ENCODE measurements around the gene KLRF1. TPM values are rescaled to one million over a fixed set of nuclear protein-coding genes. Genes with fewer than 3 reads are reported as not detected.

KLRF1 gene
- total RNA-seq, 1 experiment from 2014 or later, result not detected

DNA sequence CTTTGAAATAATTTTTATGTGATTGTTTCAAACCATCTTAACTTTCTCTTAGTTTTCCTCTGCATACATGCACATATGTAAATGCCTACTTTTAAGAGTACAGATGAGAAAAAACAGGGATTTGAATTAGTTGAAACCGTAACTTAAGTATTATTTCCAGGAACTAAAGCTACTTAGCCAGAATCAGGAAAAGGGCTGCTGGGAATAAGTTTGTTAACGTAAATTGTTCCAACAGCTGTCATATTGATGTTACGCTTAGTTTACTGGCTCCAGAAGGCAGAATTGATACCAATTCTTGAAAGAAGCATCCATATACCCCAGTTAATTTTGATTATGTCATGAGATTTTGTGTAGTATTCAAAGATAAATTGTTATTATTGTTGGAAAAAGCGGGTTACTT, 17.9 kb upstream of the KLRF1 start:
- Histone ChIP-seq H3K23ac (ENCODE audit: insufficient read length, low read depth, low read length) (no peak overlapping the region), H2AK5ac (ENCODE audit: insufficient read length, low read length) (no peak overlapping the region), H4K8ac (replicated peaks; ENCODE audit: insufficient read length, low read depth, low read length) (no peak overlapping the region), H3K56ac (ENCODE audit: insufficient read length, low read depth, low read length) (no peak overlapping the region), H3K27ac (ENCODE audit: insufficient read length, low read depth, low read length) (no peak overlapping the region), H3K23me2 (ENCODE audit: insufficient read length, low read depth, low read length, poor library complexity, severe bottlenecking) (no peaks in the 10 kb centered on the region), H2BK20ac (ENCODE audit: low read depth, low read length, poor library complexity, severe bottlenecking) (no peak overlapping the region), H3K14ac (ENCODE audit: insufficient read depth, low read length) (no peak overlapping the region), H2AFZ (ENCODE audit: low read length) (no peak overlapping the region), H3T11ph (ENCODE audit: low read length) (no peak overlapping the region), H3K18ac (ENCODE audit: insufficient read length, low read depth, low read length) (no peak overlapping the region), H4K91ac (ENCODE audit: insufficient read length, low read depth, low read length) (no peak overlapping the region), H2BK15ac (ENCODE audit: low read depth, low read length) (no peak overlapping the region), H2BK5ac (ENCODE audit: insufficient read length, low read length) (no peak overlapping the region), H2BK12ac (ENCODE audit: insufficient read length, low read depth, low read length) (no peak overlapping the region), H3K79me2 (ENCODE audit: insufficient read depth, low read length) (no peaks in the 10 kb centered on the region), H2BK120ac (ENCODE audit: low read depth, low read length, poor library complexity, severe bottlenecking) (no peak overlapping the region), H3K27me3 (ENCODE audit: insufficient read depth, low read length) (no peaks in the 10 kb centered on the region), H4K20me1 (ENCODE audit: control insufficient read depth, insufficient read depth, insufficient read length) (no peaks in the 10 kb centered on the region), H3K9ac (ENCODE audit: extremely low read depth, insufficient read length, low read length) (no peak overlapping the region), H4K5ac (ENCODE audit: insufficient read length, low read depth, low read length) (no peak overlapping the region), H3K9me3 (ENCODE audit: control insufficient read depth, low read depth, low read length) (no peaks in the 10 kb centered on the region), H3K4me2 (ENCODE audit: insufficient read depth, insufficient read length, low read length) (no peak overlapping the region), H3K79me1 (ENCODE audit: insufficient read depth, low read depth, low read length, poor library complexity, severe bottlenecking) (no peaks in the 10 kb centered on the region), H3K4me1 (ENCODE audit: insufficient read depth, low read length) (no peaks in the 10 kb centered on the region), H3K4ac (ENCODE audit: low read depth, low read length) (no peak overlapping the region)
- Mint-ChIP-seq H3K4me3 (no peak overlapping the region), H3K9me3 (no peaks in the 10 kb centered on the region), H3K36me3 (ENCODE audit: insufficient read depth in 1 of 3, low read depth in 3 of 3) (no peaks in the 10 kb centered on the region), H3K27me3 (ENCODE audit: low read depth) (no peaks in the 10 kb centered on the region; the same call in 1 of the 2 replicates), H3K4me1 (peaks cover 7% of the 10 kb centered on the region in 2 experiments; a peak in 3 of 4 replicates), H3K27ac (no peak overlapping the region)
- TF ChIP-seq, protein P1, sequence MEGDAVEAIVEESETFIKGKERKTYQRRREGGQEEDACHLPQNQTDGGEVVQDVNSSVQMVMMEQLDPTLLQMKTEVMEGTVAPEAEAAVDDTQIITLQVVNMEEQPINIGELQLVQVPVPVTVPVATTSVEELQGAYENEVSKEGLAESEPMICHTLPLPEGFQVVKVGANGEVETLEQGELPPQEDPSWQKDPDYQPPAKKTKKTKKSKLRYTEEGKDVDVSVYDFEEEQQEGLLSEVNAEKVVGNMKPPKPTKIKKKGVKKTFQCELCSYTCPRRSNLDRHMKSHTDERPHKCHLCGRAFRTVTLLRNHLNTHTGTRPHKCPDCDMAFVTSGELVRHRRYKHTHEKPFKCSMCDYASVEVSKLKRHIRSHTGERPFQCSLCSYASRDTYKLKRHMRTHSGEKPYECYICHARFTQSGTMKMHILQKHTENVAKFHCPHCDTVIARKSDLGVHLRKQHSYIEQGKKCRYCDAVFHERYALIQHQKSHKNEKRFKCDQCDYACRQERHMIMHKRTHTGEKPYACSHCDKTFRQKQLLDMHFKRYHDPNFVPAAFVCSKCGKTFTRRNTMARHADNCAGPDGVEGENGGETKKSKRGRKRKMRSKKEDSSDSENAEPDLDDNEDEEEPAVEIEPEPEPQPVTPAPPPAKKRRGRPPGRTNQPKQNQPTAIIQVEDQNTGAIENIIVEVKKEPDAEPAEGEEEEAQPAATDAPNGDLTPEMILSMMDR (conservative IDR thresholded peaks at IDR 0.05), result no peak
- WGBS (ENCODE audit: extremely low coverage, insufficient read length, low lambda C conversion rate), result 100% methylated on average over 1 of the region's 4 CpGs
- DNase-seq, result no peak
